Transverse colon (tissue), 4 donors: Measurements from ENCODE around the gene TPRA1. TPM values are rescaled to one million over a fixed set of nuclear protein-coding genes. Genes with fewer than 3 reads are reported as not detected.

Experiments
- DNase-seq: peaks from one replicate; pipeline ENCODE4 v3.0.0-alpha.2; 2019
- H3K27ac ChIP-seq, 4 donors: fragments of 200-600 bp; sonication (generic); 2 replicates each; pipeline ENCODE4 v1.5.1; 2016 to 2018; ENCODE audit warnings: inconsistent platforms in 4 of 4
- H3K27me3 ChIP-seq: fragments of 200-600 bp; sonication (generic); 2 replicates; pipeline ENCODE4 v1.5.1; 2017; ENCODE audit warnings: inconsistent platforms
- H3K36me3 ChIP-seq, 4 donors: fragments of 200-600 bp; sonication (generic); 2 replicates each; pipeline ENCODE4 v1.5.1; 2017 to 2019; ENCODE audit warnings: inconsistent platforms in 4 of 4
- H3K4me1 ChIP-seq, 4 donors: fragments of 200-600 bp; sonication (generic); 2 replicates each; pipeline ENCODE4 v1.5.1; 2017 to 2020; ENCODE audit warnings: inconsistent platforms in 4 of 4
- H3K4me3 ChIP-seq, 4 donors: fragments of 200-600 bp; sonication (generic); 1 replicate in 1 of 4; 2 replicates in 3 of 4; pipeline versions ENCODE4 v1.5.1 to v1.6.1; 2017 to 2019; ENCODE audit warnings: inconsistent platforms in 4 of 4
- H3K9me3 ChIP-seq, 2 donors: fragments of 200-600 bp; sonication (generic); 2 replicates each; pipeline ENCODE4 v1.5.1; 2017 to 2019; ENCODE audit warnings: inconsistent platforms in 2 of 2
- CTCF ChIP-seq, 5 experiments: fragments of 200-600 bp in 3 of 5; fragments of 450-650 bp in 2 of 5; sonication (generic) in 3 of 5; IDR thresholded peaks; 1 replicate in 2 of 5; 2 replicates in 3 of 5; pipeline ENCODE4 v1.5.1; 2016 to 2017; ENCODE audit warnings: antibody characterized with exemption in 5 of 5, inconsistent platforms in 3 of 5, mild to moderate bottlenecking in 2 of 5, moderate library complexity in 1 of 5
- EP300 ChIP-seq: sonication (generic); formaldehyde crosslinking; IDR thresholded peaks from one replicate; pipeline ENCODE4 v1.6.1; 2017; ENCODE audit warnings: antibody characterized with exemption, low read depth
- POLR2A ChIP-seq: fragments of 450-650 bp; IDR thresholded peaks from one replicate; pipeline ENCODE4 v1.6.1; 2016; ENCODE audit warnings: antibody characterized with exemption, mild to moderate bottlenecking, moderate library complexity
- POLR2AphosphoS5 ChIP-seq, 3 donors: sonication (generic); formaldehyde crosslinking; IDR thresholded peaks; one replicate each; pipeline ENCODE4 v1.6.1; 2016; ENCODE audit warnings: antibody characterized with exemption in 3 of 3
- WGBS, 2 donors: methylation state at CpG; one replicate each; pipeline ENCODE4 v1.1.5; 2018; ENCODE audit warnings: low coverage in 1 of 2; 5-methylcytosine and 5-hydroxymethylcytosine counted together
- in situ Hi-C, 4 donors: fragments of 200-750 bp; cut with MboI; loops; one replicate each; pipeline versions ENCODE4 v1.15.0 to v1.15.1; 2017; ENCODE audit warnings: low sequenced_read_pairs in 3 of 4, low pct_ligation_motif_present in 1 of 4, low pct_unique_long_range_greater_than_20kb in 1 of 4
- intact Hi-C: fragments of 100-400 bp; cut with DNase I; formaldehyde crosslinking; loops from one replicate; pipeline ENCODE4 v1.15.1; 2023; ENCODE audit warnings: low total_unique reads
- total RNA-seq, 4 donors: library from RNA; depleted of rRNA; stranded (reverse); fragments of >200 nt; gene quantifications; one replicate each; pipeline ENCODE4 v1.1.0, GENCODE V29; 2016

The TPRA1 gene
- total RNA-seq, 4 donors from 2014 or later, result 16.1 to 29.8 (median 21.1) TPM

- no peak for DNase-seq
- no peaks in the 10 kb centered on the region for H3K9me3 ChIP-seq
- H3K4me3 ChIP-seq, result no peak overlapping the region
- intact Hi-C loops (no loop called here), in situ Hi-C loops (no loop called here)
- no peaks in the 10 kb centered on the region for H3K27me3 ChIP-seq
- peaks cover 0 to 7% (median 2%) of the 10 kb centered on the region in 4 donors for H3K36me3 ChIP-seq
- H3K27ac ChIP-seq, result no peak overlapping the region
- peaks cover 4 to 7% (median 6%) of the 10 kb centered on the region in 4 donors for H3K4me1 ChIP-seq
- WGBS, 2 donors, result 73% methylated on average over 2 of the region's 2 CpGs; no CpG with 5 or more reads in 1 of the 2 donors
- TF ChIP-seq POLR2AphosphoS5 (IDR thresholded peaks at IDR 0.05) (no peak), POLR2A (no peak), CTCF (IDR thresholded peaks at IDR 0.05) (no peak), EP300 (no peak)
Measured at GRCh38 chr3:127578168-127578567, 12.4 kb downstream of the TPRA1 start.

- no peaks in the 10 kb centered on the region for H3K9me3 ChIP-seq
- peaks cover 0 to 10% (median 4%) of the 10 kb centered on the region in 4 donors for H3K36me3 ChIP-seq
- no peak overlapping the region for H3K27ac ChIP-seq
- no peaks in the 10 kb centered on the region for H3K27me3 ChIP-seq
- H3K4me3 ChIP-seq, result no peak overlapping the region
- DNase-seq, result no peak
- intact Hi-C loops, result no loop called here
- peaks cover 4 to 7% (median 6%) of the 10 kb centered on the region in 4 donors for H3K4me1 ChIP-seq
- WGBS, 2 donors, result 93% methylated on average over 7 of the region's 7 CpGs; no CpG with 5 or more reads in 1 of the 2 donors
- TF ChIP-seq POLR2A, result no peak
- no peak for TF ChIP-seq CTCF (IDR thresholded peaks at IDR 0.05)
- TF ChIP-seq EP300, result no peak
- TF ChIP-seq POLR2AphosphoS5 (IDR thresholded peaks at IDR 0.05), result no peak
- in situ Hi-C loops, result no loop called here
Measured at GRCh38 chr3:127577448-127577847, 13.1 kb downstream of the TPRA1 start.

- H3K36me3 ChIP-seq, result peaks cover 0 to 10% (median 4%) of the 10 kb centered on the region in 4 donors
- H3K27ac ChIP-seq, result peak overlapping the region in 1 of 4 donors; percentile 8
- intact Hi-C loops (no loop called here), in situ Hi-C loops (no loop called here)
- no peak overlapping the region for H3K4me3 ChIP-seq
- peak; percentile 90 for DNase-seq
- TF ChIP-seq POLR2AphosphoS5 (IDR thresholded peaks at IDR 0.05) (no peak), POLR2A (no peak), CTCF (IDR thresholded peaks at IDR 0.05) (peak; percentile 97 to 100 (median 99))
- H3K4me1 ChIP-seq, result peaks cover 4 to 7% (median 6%) of the 10 kb centered on the region in 4 donors
- 41 to 93% methylated on average over 3 to 40 of the region's 46 CpGs for WGBS, 2 donors
- H3K9me3 ChIP-seq, result no peaks in the 10 kb centered on the region
- H3K27me3 ChIP-seq, result no peaks in the 10 kb centered on the region
Measured at GRCh38 chr3:127574880-127575878, 15.4 kb downstream of the TPRA1 start.

- TF ChIP-seq EP300 (no peak), CTCF (IDR thresholded peaks at IDR 0.05) (no peak), POLR2A (no peak), POLR2AphosphoS5 (IDR thresholded peaks at IDR 0.05) (no peak)
- intact Hi-C loops, result no loop called here
- no peaks in the 10 kb centered on the region for H3K27me3 ChIP-seq
- peaks cover 0 to 10% (median 4%) of the 10 kb centered on the region in 4 donors for H3K36me3 ChIP-seq
- H3K27ac ChIP-seq, result no peak overlapping the region
- 75% methylated on average over 5 of the region's 5 CpGs; no CpG with 5 or more reads in 1 of the 2 donors for WGBS, 2 donors
- DNase-seq, result no peak
- H3K4me1 ChIP-seq, result peaks cover 4 to 7% (median 6%) of the 10 kb centered on the region in 4 donors
- in situ Hi-C loops, result no loop called here
- H3K4me3 ChIP-seq, result no peak overlapping the region
- H3K9me3 ChIP-seq, result no peaks in the 10 kb centered on the region
Measured at GRCh38 chr3:127573912-127574311, 16.6 kb downstream of the TPRA1 start.
